A549 (cell line): ENCODE data around the gene TRIO. TPM values are rescaled to one million over a fixed set of nuclear protein-coding genes. Genes with fewer than 3 reads are reported as not detected.

Experiments used
- ATAC-seq, 2 experiments: fragments of 200-7000 bp in 1 of 2; fragments of >200 bp in 1 of 2; cut with Nextera tagmentation in 1 of 2; cut with Tn5 transposase in 1 of 2; 3 replicates each; pipeline versions ENCODE4 v1.8.0 to v1.9.1; 2018 to 2020; ENCODE audit warnings: mild to moderate bottlenecking in 1 of 2, moderate library complexity in 1 of 2
- CTCF ChIA-PET: fragments of 300-600 bp; sonication (Branson Sonifier 250); formaldehyde crosslinking; extraction: SDS; loops from one replicate; lab custom pipeline; 2021; ENCODE audit warnings: antibody characterized with exemption, inconsistent platforms; lab: Yijun Ruan, JAX
- POLR2A ChIA-PET: fragments of 350-600 bp; formaldehyde crosslinking; extraction: SDS; loops from one replicate; lab custom pipeline; 2021; ENCODE audit warnings: antibody characterized with exemption, inconsistent platforms; lab: Yijun Ruan, JAX
- DNase-seq, 2 experiments: peaks; one replicate each; pipeline versions ENCODE4 v3.0.0 to v3.0.0-alpha.2; 2011 to 2016; ENCODE audit warnings: low read depth in 1 of 2, low spot score in 1 of 2
- FAIRE-seq: peaks from 2 replicates; lab custom pipeline; 2011; peaks lifted over from hg19 to GRCh38; lab: Jason Lieb, UNC
- H3K27ac ChIP-seq, 2 experiments: fragments of >200 bp; sonication (Bioruptor Twin); formaldehyde crosslinking; 3 replicates each; pipeline ENCODE4 v1.5.1; 2016 to 2017
- H3K4me1 ChIP-seq: fragments of >200 bp; sonication (Bioruptor Twin); formaldehyde crosslinking; 3 replicates; pipeline ENCODE4 v1.6.1; 2016
- H3K4me2 ChIP-seq: fragments of >200 bp; sonication (Bioruptor Twin); formaldehyde crosslinking; 3 replicates; pipeline ENCODE4 v1.6.1; 2016
- H3K4me3 ChIP-seq: fragments of >200 bp; sonication (Bioruptor Twin); formaldehyde crosslinking; 3 replicates; pipeline ENCODE4 v1.5.1; 2016
- H3K9me3 ChIP-seq: fragments of >200 bp; sonication (Bioruptor Twin); formaldehyde crosslinking; 3 replicates; pipeline ENCODE4 v1.6.1; 2016
- CBX2 ChIP-seq: fragments of 200-600 bp; sonication (generic); IDR thresholded peaks from 2 replicates; pipeline ENCODE4 v1.6.1; 2016; ENCODE audit warnings: low read depth, mild to moderate bottlenecking, borderline replicate concordance
- CEBPB ChIP-seq, 2 experiments: fragments of >200 bp in 1 of 2; sonication (Bioruptor Twin) in 1 of 2; formaldehyde crosslinking in 1 of 2; IDR thresholded peaks; 2 replicates each; pipeline ENCODE4 v1.6.1; 2012 to 2016
- CTCF ChIP-seq: fragments of >200 bp; sonication (Bioruptor Twin); formaldehyde crosslinking; IDR thresholded peaks from 3 replicates; pipeline ENCODE4 v1.5.1; 2016
- GATA3 ChIP-seq: IDR thresholded peaks from 2 replicates; pipeline ENCODE4 v1.6.1; 2012; ENCODE audit warnings: borderline replicate concordance
- HMGXB4 ChIP-seq: fragments of 250-450 bp; sonication (Bioruptor Pico); IDR thresholded peaks from 2 replicates; pipeline ENCODE4 v1.5.0; 2021; ENCODE audit warnings: mild to moderate bottlenecking, moderate library complexity, borderline replicate concordance
- KDM1A ChIP-seq: fragments of 200-600 bp; sonication (generic); IDR thresholded peaks from 2 replicates; pipeline ENCODE4 v1.6.1; 2016; ENCODE audit warnings: low read depth, mild to moderate bottlenecking
- MAFK ChIP-seq: fragments of 450-650 bp; IDR thresholded peaks from 2 replicates; pipeline ENCODE4 v1.6.1; 2014; ENCODE audit not compliant: partially characterized antibody
- MAX ChIP-seq: IDR thresholded peaks from 2 replicates; pipeline ENCODE4 v1.6.1; 2012
- NFE2L2 ChIP-seq: fragments of 150-350 bp; conservative IDR thresholded peaks from 2 replicates; pipeline ENCODE4 v1.6.1; 2014; ENCODE audit warnings: low read length
- PHF8 ChIP-seq: fragments of 200-600 bp; sonication (generic); IDR thresholded peaks from 2 replicates; pipeline ENCODE4 v1.6.1; 2016; ENCODE audit warnings: low read depth, mild to moderate bottlenecking, antibody characterized with exemption, moderate library complexity, borderline replicate concordance
- RFX5 ChIP-seq: fragments of 450-650 bp; IDR thresholded peaks from 2 replicates; pipeline ENCODE4 v1.7.1; 2014; ENCODE audit warnings: antibody characterized with exemption, mild to moderate bottlenecking, moderate library complexity
- SMC3 ChIP-seq: fragments of >200 bp; sonication (Bioruptor Twin); formaldehyde crosslinking; IDR thresholded peaks from 3 replicates; pipeline ENCODE4 v1.6.1; 2018; ENCODE audit warnings: inconsistent platforms
- WGBS: methylation state at CpG from one replicate; pipeline ENCODE4 v1.1.6; 2017; ENCODE audit errors: missing lambda C conversion rate; 5-methylcytosine and 5-hydroxymethylcytosine counted together
- polyA plus RNA-seq, 4 experiments: library from polyadenylated mRNA; depleted of rRNA in 3 of 4; stranded (reverse); fragments of >200 nt; fragmentation: RNase III in 1 of 4; extraction: RNeasy Plus Mini Kit Qiagen cat#74134 plus additional on column Dnase treatment in 1 of 4; gene quantifications; 2 replicates in 3 of 4; 3 replicates in 1 of 4; pipeline ENCODE4 v1.2.3, GENCODE V29; 2011 to 2017
- TF ChIP-seq, protein P1 (sequence below): IDR thresholded peaks from 2 replicates; pipeline ENCODE4 v1.6.1; 2012
- TF ChIP-seq, protein P2 (sequence below): fragments of >200 bp; sonication (Bioruptor Twin); formaldehyde crosslinking; IDR thresholded peaks from 3 replicates; pipeline ENCODE4 v1.6.1; 2016
- TF ChIP-seq, protein P3 (sequence below): fragments of >200 bp; sonication (Bioruptor Twin); formaldehyde crosslinking; IDR thresholded peaks from 2 replicates; pipeline ENCODE4 v1.6.1; 2016
- TF ChIP-seq, protein P4 (sequence below): fragments of 450-650 bp; IDR thresholded peaks from 2 replicates; pipeline ENCODE4 v1.6.1; 2014; ENCODE audit warnings: antibody characterized with exemption

TRIO gene
- polyA plus RNA-seq, 2 of the 4 experiments (the other 2 are of a cell fraction): 47.5 to 79.0 TPM

- peak overlapping the region; percentile 46 to 69; a peak in 5 of 6 replicates for H3K27ac ChIP-seq
- TF ChIP-seq PHF8: no peak
- H3K9me3 ChIP-seq: no peaks in the 10 kb centered on the region
- FAIRE-seq: no peak
- CTCF ChIA-PET: interaction anchor here (0.6 to 1.6 kb wide), 6 partner anchors 10 to 564 kb away, joined by 3 to 5 read pairs (median 4); partner anchors contain the start of gene TRIO
- H3K4me3 ChIP-seq: no peak overlapping the region
- no peak for DNase-seq
- H3K4me1 ChIP-seq: peaks cover 88% of the 10 kb centered on the region
- POLR2A ChIA-PET: no interaction called here
- ATAC-seq: no peak
- H3K4me2 ChIP-seq: peak overlapping the region; percentile 69
- 54% methylated on average over 5 of the region's 5 CpGs for WGBS
Measured at GRCh38 chr5:14211818-14212803, 69.0 kb downstream of the TRIO start.

DNA sequence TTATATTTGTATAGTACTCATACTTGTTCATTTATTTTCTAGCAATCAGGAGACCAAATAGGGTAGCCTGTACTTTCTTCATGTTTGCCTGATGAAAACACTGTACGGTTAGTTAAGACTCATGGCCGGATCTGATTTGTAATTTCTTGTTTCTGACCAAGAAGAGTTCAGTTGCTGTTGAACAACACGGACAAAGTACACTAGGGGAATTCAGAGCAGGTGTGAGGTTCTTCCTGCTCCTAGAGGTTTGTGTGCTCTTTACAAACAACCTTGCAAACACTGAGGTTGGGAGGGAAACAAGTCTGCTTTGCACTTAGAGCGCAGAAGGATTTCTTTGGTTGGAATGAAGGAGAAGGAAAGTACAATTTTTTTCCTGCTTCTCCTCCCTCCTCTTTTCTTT, 69.7 kb downstream of the TRIO start:
- DNase-seq: peak in 1 of 2 experiments; percentile 43
- Histone ChIP-seq H3K27ac (peak overlapping the region; percentile 46 to 69; a peak in 5 of 6 replicates), H3K9me3 (no peaks in the 10 kb centered on the region), H3K4me3 (no peak overlapping the region), H3K4me1 (peaks cover 89% of the 10 kb centered on the region), H3K4me2 (peak overlapping the region; percentile 69)
- no peak for TF ChIP-seq NFE2L2
- no peak for TF ChIP-seq PHF8
- TF ChIP-seq, protein P1, sequence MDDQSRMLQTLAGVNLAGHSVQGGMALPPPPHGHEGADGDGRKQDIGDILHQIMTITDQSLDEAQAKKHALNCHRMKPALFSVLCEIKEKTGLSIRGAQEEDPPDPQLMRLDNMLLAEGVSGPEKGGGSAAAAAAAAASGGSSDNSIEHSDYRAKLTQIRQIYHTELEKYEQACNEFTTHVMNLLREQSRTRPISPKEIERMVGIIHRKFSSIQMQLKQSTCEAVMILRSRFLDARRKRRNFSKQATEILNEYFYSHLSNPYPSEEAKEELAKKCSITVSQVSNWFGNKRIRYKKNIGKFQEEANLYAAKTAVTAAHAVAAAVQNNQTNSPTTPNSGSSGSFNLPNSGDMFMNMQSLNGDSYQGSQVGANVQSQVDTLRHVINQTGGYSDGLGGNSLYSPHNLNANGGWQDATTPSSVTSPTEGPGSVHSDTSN: no peak
- no peak for FAIRE-seq
- ChIA-PET CTCF (interaction anchor here (0.9 to 1.4 kb wide), 2 partner anchors 54 to 70 kb away, joined by 3 to 5 read pairs; partner anchors contain the start of gene TRIO), POLR2A (interaction anchor here (1.2 kb wide), 1 partner anchor 52 kb away, joined by 4 read pairs; no protein-coding TSS in a partner anchor)
- no peak; a peak in 1 of 6 replicates for ATAC-seq
- 13% methylated on average over 4 of the region's 4 CpGs for WGBS

GRCh38 chr5:14213253-14213652, 70.1 kb downstream of the TRIO start:
- peak overlapping the region; percentile 69 for H3K4me2 ChIP-seq
- no peak overlapping the region for H3K4me3 ChIP-seq
- peaks cover 89% of the 10 kb centered on the region for H3K4me1 ChIP-seq
- 55% methylated on average over 1 of the region's 1 CpG for WGBS
- no peak for ATAC-seq
- no peaks in the 10 kb centered on the region for H3K9me3 ChIP-seq
- FAIRE-seq: no peak
- peak overlapping the region; percentile 46 to 69; a peak in 4 of 6 replicates for H3K27ac ChIP-seq
- POLR2A ChIA-PET: interaction anchor here (1.2 kb wide), 1 partner anchor 51 kb away, joined by 4 read pairs; no protein-coding TSS in a partner anchor
- DNase-seq: no peak
- CTCF ChIA-PET: interaction anchor here (1.0 to 1.4 kb wide), 3 partner anchors 13 to 71 kb away, joined by 3 to 6 read pairs (median 5); partner anchors contain the start of gene TRIO
- TF ChIP-seq CTCF: no peak
- no peak for TF ChIP-seq CBX2
- TF ChIP-seq CEBPB (IDR thresholded peaks at IDR 0.05): no peak

DNA sequence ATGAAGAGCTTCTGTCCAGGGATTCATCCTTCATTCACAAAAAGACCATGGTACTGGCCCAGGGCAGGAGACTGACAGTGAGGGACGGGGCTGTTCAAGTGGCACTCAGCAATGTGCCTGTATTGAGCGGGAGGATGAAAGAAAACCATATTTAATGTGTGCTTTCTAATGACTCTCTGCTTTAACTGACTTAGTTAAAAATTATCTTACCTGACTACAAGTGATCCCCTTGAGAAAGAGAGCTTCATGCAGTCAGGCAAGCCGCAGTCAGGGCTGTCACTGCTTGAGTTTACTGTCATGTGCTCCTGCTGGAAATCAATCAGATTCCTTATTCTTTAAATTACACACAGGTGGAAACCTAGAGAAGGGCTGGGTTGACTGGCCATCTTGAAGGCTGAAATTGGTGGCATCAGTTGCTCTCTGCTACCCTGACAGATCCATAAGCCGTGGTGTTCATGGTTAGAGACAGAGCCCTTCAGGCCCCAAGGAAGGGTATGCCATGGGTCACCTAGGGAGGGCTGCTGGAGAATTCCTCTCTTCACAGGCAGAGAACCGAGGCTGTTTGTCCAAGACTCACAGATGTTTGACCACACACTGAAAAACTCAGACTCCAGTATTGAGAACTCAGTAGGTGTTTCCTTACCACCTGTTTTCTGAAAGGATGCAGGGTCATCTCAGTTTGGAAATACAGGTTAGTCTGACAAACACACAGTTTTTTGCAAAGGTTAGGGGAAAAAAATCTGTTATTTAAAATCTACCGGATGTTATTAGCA, 70.9 kb downstream of the TRIO start:
- WGBS: 58% methylated on average over 6 of the region's 6 CpGs
- CTCF ChIA-PET: interaction anchor here (0.6 to 1.3 kb wide), 3 partner anchors 12 to 195 kb away, joined by 3 to 6 read pairs (median 3); no protein-coding TSS in a partner anchor
- Histone ChIP-seq H3K9me3 (no peaks in the 10 kb centered on the region), H3K4me3 (no peak overlapping the region), H3K4me2 (peak overlapping the region; percentile 69), H3K4me1 (peaks cover 90% of the 10 kb centered on the region), H3K27ac (peak overlapping the region in 1 of 2 experiments; percentile 36; a peak in 1 of 6 replicates)
- TF ChIP-seq RFX5 (no peak), SMC3 (no peak), MAX (no peak), GATA3 (no peak), PHF8 (no peak), MAFK (no peak), KDM1A (no peak), HMGXB4 (CRISPR knock-in tag) (no peak)
- TF ChIP-seq, protein P2, sequence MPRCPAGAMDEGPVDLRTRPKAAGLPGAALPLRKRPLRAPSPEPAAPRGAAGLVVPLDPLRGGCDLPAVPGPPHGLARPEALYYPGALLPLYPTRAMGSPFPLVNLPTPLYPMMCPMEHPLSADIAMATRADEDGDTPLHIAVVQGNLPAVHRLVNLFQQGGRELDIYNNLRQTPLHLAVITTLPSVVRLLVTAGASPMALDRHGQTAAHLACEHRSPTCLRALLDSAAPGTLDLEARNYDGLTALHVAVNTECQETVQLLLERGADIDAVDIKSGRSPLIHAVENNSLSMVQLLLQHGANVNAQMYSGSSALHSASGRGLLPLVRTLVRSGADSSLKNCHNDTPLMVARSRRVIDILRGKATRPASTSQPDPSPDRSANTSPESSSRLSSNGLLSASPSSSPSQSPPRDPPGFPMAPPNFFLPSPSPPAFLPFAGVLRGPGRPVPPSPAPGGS: no peak
- TF ChIP-seq, protein P3, sequence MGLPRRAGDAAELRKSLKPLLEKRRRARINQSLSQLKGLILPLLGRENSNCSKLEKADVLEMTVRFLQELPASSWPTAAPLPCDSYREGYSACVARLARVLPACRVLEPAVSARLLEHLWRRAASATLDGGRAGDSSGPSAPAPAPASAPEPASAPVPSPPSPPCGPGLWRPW: no peak
- TF ChIP-seq, protein P4, sequence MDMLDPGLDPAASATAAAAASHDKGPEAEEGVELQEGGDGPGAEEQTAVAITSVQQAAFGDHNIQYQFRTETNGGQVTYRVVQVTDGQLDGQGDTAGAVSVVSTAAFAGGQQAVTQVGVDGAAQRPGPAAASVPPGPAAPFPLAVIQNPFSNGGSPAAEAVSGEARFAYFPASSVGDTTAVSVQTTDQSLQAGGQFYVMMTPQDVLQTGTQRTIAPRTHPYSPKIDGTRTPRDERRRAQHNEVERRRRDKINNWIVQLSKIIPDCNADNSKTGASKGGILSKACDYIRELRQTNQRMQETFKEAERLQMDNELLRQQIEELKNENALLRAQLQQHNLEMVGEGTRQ: no peak
- FAIRE-seq (no peak), ATAC-seq (no peak; a peak in 2 of 6 replicates), DNase-seq (no peak)
- POLR2A ChIA-PET: interaction anchor here (1.2 kb wide), 1 partner anchor 51 kb away, joined by 4 read pairs; no protein-coding TSS in a partner anchor
